Measurements from ENCODE around the gene RUNDC3A.
A peak's percentile ranks its signal among the peaks of the same experiment; 100 is the strongest.

The RUNDC3A gene

DNA sequence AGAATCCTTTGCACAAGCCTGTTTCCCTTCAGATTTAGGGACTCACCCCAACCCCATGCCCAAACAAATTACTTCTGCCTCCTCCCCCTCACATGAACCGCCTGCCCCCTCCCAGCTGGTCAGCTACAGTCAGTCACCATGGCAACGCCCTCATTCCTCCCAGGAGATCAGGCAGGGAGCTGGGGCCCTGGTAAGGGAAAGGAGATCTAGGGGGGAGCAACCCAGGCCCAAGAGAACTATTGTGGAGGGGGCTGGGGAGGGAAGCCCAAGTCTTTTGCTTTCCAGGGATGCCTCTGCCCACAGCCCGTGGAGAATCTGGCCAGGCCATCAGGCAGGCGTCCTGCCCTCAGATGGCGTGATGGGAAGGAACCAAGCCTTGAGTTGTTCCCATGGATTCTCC is 52.4 kb downstream of the RUNDC3A start (continued):
- no peak for TF ChIP-seq WT1 (tag by site-specific recombination; IDR thresholded peaks at IDR 0.05)
- TF ChIP-seq PRDM10 (tag by site-specific recombination; IDR thresholded peaks at IDR 0.05) = peak; percentile 75
- no peak for TF ChIP-seq ZBTB7A (tag by site-specific recombination; IDR thresholded peaks at IDR 0.05; ENCODE audit: low read depth)
- TF ChIP-seq ZNF791 (tag by site-specific recombination; IDR thresholded peaks at IDR 0.05) = no peak
- TF ChIP-seq ZNF362 (tag by site-specific recombination; IDR thresholded peaks at IDR 0.05) = no peak
- TF ChIP-seq YY1 (tag by site-specific recombination; IDR thresholded peaks at IDR 0.05) = no peak
- TF ChIP-seq ZBTB21 (tag by site-specific recombination; IDR thresholded peaks at IDR 0.05) = no peak
- 0 out of 2 replicates have a peak, but pooled peaks have one; percentile 8 for TF ChIP-seq ZBTB20 (tag by site-specific recombination; IDR thresholded peaks at IDR 0.05)
- no peak for TF ChIP-seq ZNF555 (tag by site-specific recombination; conservative IDR thresholded peaks at IDR 0.05)
- TF ChIP-seq ZNF558 (tag by site-specific recombination; IDR thresholded peaks at IDR 0.05) = no peak
- no peak for TF ChIP-seq OVOL3 (tag by site-specific recombination; IDR thresholded peaks at IDR 0.05)
- TF ChIP-seq, protein P1, sequence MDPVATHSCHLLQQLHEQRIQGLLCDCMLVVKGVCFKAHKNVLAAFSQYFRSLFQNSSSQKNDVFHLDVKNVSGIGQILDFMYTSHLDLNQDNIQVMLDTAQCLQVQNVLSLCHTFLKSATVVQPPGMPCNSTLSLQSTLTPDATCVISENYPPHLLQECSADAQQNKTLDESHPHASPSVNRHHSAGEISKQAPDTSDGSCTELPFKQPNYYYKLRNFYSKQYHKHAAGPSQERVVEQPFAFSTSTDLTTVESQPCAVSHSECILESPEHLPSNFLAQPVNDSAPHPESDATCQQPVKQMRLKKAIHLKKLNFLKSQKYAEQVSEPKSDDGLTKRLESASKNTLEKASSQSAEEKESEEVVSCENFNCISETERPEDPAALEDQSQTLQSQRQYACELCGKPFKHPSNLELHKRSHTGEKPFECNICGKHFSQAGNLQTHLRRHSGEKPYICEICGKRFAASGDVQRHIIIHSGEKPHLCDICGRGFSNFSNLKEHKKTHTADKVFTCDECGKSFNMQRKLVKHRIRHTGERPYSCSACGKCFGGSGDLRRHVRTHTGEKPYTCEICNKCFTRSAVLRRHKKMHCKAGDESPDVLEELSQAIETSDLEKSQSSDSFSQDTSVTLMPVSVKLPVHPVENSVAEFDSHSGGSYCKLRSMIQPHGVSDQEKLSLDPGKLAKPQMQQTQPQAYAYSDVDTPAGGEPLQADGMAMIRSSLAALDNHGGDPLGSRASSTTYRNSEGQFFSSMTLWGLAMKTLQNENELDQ (tag by site-specific recombination; IDR thresholded peaks at IDR 0.05; ENCODE audit: low read depth) = no peak
- no peak for TF ChIP-seq SP7 (tag by site-specific recombination; IDR thresholded peaks at IDR 0.05)
- TF ChIP-seq, protein P2, sequence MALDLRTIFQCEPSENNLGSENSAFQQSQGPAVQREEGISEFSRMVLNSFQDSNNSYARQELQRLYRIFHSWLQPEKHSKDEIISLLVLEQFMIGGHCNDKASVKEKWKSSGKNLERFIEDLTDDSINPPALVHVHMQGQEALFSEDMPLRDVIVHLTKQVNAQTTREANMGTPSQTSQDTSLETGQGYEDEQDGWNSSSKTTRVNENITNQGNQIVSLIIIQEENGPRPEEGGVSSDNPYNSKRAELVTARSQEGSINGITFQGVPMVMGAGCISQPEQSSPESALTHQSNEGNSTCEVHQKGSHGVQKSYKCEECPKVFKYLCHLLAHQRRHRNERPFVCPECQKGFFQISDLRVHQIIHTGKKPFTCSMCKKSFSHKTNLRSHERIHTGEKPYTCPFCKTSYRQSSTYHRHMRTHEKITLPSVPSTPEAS (tag by site-specific recombination; IDR thresholded peaks at IDR 0.05) = no peak
- no peak for TF ChIP-seq ZSCAN16 (tag by site-specific recombination; IDR thresholded peaks at IDR 0.05)
- TF ChIP-seq ZNF404 (tag by site-specific recombination; IDR thresholded peaks at IDR 0.05) = no peak
- no peak for TF ChIP-seq ZFHX2 (tag by site-specific recombination; conservative IDR thresholded peaks at IDR 0.05)

- ChIA-PET POLR2A (interaction anchor here (0.6 to 4.7 kb wide), 2 partner anchors 17 to 238 kb away, joined by 3 to 23 read pairs; partner anchors contain the start of genes GRN and HDAC5), CTCF (interaction anchor here (0.5 to 4.5 kb wide), 10 partner anchors 11 to 320 kb away, joined by 3 to 21 read pairs (median 4); partner anchors contain the start of gene GRN)
- Histone ChIP-seq H3K4me1 (ENCODE audit: control insufficient read depth, insufficient read depth, low read length) (peaks cover 21% of the 10 kb centered on the region), H3K36me3 (ENCODE audit: control insufficient read depth in 2 of 2, insufficient read depth in 1 of 2, low read length in 2 of 2) (peaks cover 0 to 14% of the 10 kb centered on the region in 2 experiments; a peak in 2 of 3 replicates), H3K9me3 (ENCODE audit: control insufficient read depth, insufficient read depth, low read depth, low read length) (no peaks in the 10 kb centered on the region), H3K4me3 (ENCODE audit: low read depth, low read length) (no peak overlapping the region), H3K27ac (ENCODE audit: extremely low read depth, low read depth, low read length) (peak overlapping the region; percentile 45; the same call in 1 of the 2 replicates)
- TF ChIP-seq SCRT2 (tag by site-specific recombination; IDR thresholded peaks at IDR 0.05) (no peak), ZNF596 (tag by site-specific recombination; IDR thresholded peaks at IDR 0.05) (no peak), ZNF362 (tag by site-specific recombination; IDR thresholded peaks at IDR 0.05) (no peak), ZNF660 (tag by site-specific recombination; IDR thresholded peaks at IDR 0.05) (no peak), ZNF292 (tag by site-specific recombination; IDR thresholded peaks at IDR 0.05; ENCODE audit: borderline replicate concordance, low read depth) (no peak), TCF7L2 (IDR thresholded peaks at IDR 0.05; ENCODE audit: borderline replicate concordance, low read depth, low read length) (no peak), ZNF433 (tag by site-specific recombination; IDR thresholded peaks at IDR 0.05; ENCODE audit: low read depth) (no peak)
- TF ChIP-seq, protein P3, sequence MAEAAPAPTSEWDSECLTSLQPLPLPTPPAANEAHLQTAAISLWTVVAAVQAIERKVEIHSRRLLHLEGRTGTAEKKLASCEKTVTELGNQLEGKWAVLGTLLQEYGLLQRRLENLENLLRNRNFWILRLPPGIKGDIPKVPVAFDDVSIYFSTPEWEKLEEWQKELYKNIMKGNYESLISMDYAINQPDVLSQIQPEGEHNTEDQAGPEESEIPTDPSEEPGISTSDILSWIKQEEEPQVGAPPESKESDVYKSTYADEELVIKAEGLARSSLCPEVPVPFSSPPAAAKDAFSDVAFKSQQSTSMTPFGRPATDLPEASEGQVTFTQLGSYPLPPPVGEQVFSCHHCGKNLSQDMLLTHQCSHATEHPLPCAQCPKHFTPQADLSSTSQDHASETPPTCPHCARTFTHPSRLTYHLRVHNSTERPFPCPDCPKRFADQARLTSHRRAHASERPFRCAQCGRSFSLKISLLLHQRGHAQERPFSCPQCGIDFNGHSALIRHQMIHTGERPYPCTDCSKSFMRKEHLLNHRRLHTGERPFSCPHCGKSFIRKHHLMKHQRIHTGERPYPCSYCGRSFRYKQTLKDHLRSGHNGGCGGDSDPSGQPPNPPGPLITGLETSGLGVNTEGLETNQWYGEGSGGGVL (tag by site-specific recombination; IDR thresholded peaks at IDR 0.05) = peak; percentile 70
Observed at GRCh38 chr17:44361292-44362260, 53.2 kb downstream of the RUNDC3A start.
